Measurements from ENCODE around the gene TMIGD1.

The TMIGD1 gene

DNA sequence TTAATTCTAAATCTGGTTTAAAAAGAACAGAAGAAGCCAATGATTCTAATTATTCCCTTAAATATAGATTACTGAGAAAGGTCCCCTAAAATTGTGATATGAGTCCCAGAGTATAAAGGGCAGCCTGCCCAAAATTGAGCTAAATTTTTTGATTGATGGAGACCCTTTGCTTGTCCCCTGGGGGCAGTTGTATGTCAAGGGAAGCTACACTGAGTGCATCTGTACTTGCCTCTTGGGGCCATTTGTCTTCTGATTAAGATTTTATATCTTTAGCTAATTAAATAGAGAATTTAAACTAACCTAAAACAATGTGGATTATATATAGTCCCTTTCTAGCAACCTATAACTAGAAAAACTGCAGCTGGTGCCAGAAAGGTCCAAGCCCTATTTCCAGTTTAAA is 54.7 kb downstream of the TMIGD1 start:
- DNase-seq = no peak

DNA sequence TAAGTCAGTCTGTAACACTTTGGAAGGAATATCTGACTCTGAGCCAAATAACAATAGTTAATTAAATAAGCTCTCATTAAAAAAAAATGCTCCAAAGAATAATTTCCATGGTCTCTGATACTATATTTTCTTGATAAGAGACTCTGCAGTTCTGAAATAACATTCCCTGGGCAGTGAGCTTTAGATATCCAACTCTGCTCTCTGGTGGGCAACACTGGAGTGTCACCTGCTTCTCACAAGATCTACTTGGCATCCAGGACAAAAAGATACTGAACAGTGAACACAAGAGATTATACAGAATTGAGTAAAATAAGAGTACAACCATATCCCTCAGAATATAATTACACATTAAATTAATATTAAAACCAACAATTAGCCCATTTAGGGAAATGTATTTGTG is 55.8 kb downstream of the TMIGD1 start:
- DNase-seq = no peak

DNA sequence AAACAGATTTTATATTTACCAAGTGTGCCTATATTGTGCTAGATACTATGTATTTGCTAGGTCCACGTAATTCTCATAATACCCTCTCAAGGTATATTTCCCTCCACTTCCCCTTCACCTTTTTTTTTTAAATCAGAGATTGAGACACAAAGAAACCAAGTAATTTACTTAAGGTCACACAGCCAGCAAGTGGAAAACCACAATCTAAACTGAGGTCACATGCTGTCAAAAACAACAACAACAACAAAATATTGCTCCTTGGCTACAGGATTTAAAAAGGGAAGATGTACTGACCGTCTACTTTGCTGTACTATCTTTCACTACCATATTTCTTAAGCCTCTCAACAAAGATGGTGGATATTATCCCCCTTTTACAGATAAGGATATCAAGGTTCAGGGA is 57.9 kb downstream of the TMIGD1 start:
- no peak for DNase-seq

DNA sequence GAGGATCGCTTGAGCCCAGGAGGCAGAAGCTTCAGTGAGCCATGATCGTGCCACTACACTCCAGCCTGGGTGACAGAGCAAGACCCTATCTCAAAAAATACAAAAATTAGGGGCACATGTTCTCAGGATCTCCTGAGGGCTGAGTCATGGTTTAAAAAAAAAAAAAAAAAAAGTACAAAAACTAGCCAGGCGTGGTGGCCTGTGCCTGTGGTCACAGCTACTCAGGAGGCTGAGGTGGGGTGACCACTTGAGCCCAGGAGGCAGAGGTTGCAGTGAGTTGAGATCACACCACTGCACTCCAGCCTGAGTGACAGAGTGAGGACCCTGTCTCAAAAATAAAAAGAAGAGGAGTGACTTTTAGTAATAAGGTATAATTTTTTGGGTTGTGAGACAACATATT is 59.0 kb downstream of the TMIGD1 start:
- no peak for DNase-seq

DNA sequence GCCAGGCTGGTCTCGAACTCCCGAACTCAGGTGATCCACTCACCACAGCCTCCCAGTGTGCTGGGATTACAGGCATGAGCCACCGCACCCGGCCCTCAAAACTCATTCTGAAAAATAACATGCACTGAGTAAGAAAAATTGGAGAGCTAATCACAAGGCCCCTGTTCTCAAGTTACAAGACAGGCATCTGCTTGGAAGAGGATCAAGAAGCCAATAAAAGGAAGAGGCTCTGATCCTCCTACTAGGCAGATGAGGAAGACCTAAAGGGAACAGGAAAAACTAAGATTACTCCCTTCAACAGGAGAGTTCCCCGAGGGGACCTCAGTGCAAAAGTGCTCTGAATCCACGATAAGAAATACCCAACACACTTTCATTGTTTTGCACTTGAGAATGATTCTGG is 60.5 kb downstream of the TMIGD1 start:
- no peak for DNase-seq

DNA sequence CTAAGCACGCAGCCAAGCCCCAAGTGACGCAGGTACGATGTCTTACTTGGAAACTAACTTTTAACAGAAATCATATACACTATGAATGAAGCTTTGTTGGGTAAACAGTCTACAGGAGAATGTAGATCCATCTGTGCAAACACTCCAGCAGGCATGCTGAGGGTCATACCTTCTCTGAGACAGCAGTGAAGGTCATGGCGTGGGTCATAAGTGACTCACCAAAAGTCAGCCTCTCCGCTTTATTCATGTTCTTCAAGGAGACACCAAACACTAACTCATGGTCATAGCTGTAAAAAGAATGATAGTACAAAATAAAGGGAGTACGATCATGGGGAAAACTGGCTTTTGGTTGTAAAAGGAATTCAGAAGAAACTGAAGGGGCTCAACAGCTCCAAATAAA is 62.8 kb downstream of the TMIGD1 start:
- DNase-seq = no peak

DNA sequence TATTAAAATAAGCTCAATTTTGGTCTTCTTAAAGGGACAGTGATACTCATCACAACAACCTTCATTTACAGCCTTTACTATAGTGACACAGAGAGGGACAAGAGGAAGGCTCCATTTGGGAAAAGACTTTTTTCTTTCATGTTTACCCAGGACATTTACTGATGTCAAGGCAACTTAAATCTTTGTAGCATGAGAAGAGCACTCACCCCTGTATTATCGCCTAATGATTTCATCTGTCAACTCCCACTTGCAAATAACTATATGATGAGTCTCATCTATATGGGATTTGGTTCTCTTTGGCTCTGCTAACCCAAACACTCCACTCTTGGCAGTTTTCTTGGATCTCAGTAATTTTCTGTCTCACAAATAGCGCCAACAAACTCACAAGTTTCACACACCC is 66.2 kb downstream of the TMIGD1 start:
- DNase-seq = no peak
